ENCODE results near the gene LPAR1.

DNA sequence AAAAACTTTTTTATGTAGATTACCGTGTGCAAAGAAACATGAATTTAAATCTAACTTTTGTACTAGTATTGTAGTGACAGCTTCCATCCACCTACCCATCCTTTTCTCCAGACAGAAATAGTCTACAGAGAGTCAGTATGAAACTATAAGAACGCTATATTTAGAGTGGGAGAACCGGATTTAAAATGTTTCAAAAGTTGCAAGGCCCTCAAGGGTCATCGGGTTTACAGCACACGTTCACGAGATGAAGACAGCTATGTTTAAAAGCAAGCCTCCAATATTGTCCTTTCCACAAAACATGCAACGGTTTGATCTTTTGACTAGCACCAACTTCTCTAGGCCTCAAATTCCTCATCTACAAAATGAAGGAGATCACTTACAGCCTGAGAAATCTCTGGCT, 139.9 kb downstream of the LPAR1 start:
- TF ChIP-seq, protein P1, sequence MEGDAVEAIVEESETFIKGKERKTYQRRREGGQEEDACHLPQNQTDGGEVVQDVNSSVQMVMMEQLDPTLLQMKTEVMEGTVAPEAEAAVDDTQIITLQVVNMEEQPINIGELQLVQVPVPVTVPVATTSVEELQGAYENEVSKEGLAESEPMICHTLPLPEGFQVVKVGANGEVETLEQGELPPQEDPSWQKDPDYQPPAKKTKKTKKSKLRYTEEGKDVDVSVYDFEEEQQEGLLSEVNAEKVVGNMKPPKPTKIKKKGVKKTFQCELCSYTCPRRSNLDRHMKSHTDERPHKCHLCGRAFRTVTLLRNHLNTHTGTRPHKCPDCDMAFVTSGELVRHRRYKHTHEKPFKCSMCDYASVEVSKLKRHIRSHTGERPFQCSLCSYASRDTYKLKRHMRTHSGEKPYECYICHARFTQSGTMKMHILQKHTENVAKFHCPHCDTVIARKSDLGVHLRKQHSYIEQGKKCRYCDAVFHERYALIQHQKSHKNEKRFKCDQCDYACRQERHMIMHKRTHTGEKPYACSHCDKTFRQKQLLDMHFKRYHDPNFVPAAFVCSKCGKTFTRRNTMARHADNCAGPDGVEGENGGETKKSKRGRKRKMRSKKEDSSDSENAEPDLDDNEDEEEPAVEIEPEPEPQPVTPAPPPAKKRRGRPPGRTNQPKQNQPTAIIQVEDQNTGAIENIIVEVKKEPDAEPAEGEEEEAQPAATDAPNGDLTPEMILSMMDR (conservative IDR thresholded peaks at IDR 0.05) = no peak
- TF ChIP-seq ZFX (IDR thresholded peaks at IDR 0.05) = no peak
